ENCODE results near the gene SNN.

The SNN gene

GRCh38 chr16:11667824-11668622, at the start of gene SNN:
TSS of gene SNN (plus strand) at chr16:11668455. CDS start at chr16:11676060, 7,605 bp downstream.
- peak; percentile 84 for DNase-seq (ENCODE audit: low spot score)

GRCh38 chr16:11619327-11619851, 48.9 kb upstream of the SNN start:
- no peak for DNase-seq (ENCODE audit: low spot score)

GRCh38 chr16:11620243-11621003, 47.8 kb upstream of the SNN start:
- no peak for DNase-seq (ENCODE audit: low spot score)

GRCh38 chr16:11621539-11621919, 46.7 kb upstream of the SNN start:
- DNase-seq (ENCODE audit: low spot score), result no peak

GRCh38 chr16:11621920-11622651, 46.2 kb upstream of the SNN start:
- DNase-seq (ENCODE audit: low spot score), result no peak

- no peak for DNase-seq (ENCODE audit: low spot score)
Measured at GRCh38 chr16:11624205-11624604, 44.0 kb upstream of the SNN start.

- no peak for DNase-seq (ENCODE audit: low spot score)
Measured at GRCh38 chr16:11624636-11625607, 43.3 kb upstream of the SNN start.

DNA sequence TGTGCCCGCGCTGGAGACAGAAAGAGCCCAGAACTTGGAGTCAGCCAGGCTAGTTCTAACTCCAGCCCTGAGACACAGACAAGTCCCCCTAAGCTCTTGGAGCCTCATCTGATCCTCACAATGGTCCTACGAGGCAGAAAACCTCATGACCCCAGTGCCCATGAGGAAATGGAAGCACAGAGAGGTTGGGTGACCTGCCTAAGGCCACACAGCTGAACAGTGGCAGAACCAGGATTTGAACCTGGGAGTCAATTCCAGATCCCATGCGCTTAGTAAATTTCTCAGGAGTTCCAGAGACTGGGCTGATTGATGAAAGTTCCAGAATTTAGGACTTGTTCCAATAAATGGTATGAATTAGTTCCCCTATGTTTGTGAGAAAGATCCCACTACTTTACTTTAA, 42.5 kb upstream of the SNN start:
- no peak for DNase-seq (ENCODE audit: low spot score)

GRCh38 chr16:11626657-11627291, 41.5 kb upstream of the SNN start:
- no peak for DNase-seq (ENCODE audit: low spot score)

DNA sequence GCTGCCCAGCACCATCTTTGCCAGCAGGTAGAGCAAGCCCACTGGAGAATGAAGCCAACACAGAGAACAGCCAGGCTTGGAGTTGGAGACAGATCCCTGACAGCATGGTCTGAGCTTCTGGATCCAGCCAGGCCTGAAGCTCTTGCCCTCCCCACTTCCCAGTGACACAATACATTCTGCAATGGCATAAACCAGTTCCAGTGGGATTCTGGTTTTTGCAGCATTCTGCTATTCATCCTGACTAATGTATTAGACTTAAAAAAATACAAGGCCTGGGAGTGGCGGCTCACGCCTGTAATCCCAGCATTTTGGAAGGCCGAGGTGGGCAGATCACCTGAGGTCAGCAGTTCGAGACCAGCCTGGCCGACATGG, 41.0 kb upstream of the SNN start:
- DNase-seq (ENCODE audit: low spot score), result no peak

GRCh38 chr16:11627822-11628457, 40.3 kb upstream of the SNN start:
- peak; percentile 51 for DNase-seq (ENCODE audit: low spot score)

- no peak for DNase-seq (ENCODE audit: low spot score)
Measured at GRCh38 chr16:11629071-11630030, 38.9 kb upstream of the SNN start.

DNA sequence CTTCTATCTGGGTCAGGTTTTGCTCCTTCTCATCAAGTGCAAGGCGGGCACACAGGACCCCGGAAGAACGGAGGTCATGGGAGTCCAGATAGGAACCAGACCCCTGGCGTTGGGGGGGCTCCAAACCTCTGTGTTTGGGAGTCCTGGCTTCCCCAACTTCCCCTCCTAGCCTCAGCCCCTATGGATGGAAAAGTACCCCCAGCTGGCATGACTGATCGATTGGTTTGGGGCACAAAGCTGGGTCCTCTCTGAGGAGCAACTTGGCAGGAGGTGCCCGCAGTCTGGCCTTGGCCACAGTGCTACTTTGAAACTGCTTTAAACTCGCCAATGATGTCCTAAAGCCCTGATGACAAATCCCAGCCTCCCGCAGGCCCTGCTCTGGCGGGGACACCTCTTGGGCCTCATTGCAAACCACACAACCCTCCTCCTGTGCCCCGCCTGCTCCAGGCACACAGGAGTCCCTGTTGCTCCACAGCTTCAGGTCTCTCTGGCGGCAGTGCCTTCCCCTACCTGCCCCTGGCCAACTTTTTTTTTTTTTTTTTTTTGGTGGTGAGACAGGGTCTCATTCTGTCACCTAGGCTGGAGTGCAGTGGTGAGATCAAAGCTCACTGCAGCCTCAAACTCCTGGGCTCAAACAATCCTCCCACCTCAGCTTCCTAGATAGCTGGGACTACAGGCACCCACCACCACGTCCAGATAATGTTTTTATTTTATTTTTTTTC, 38.0 kb upstream of the SNN start:
- no peak for DNase-seq (ENCODE audit: low spot score)

GRCh38 chr16:11630768-11631056, 37.5 kb upstream of the SNN start:
- no peak for DNase-seq (ENCODE audit: low spot score)

DNA sequence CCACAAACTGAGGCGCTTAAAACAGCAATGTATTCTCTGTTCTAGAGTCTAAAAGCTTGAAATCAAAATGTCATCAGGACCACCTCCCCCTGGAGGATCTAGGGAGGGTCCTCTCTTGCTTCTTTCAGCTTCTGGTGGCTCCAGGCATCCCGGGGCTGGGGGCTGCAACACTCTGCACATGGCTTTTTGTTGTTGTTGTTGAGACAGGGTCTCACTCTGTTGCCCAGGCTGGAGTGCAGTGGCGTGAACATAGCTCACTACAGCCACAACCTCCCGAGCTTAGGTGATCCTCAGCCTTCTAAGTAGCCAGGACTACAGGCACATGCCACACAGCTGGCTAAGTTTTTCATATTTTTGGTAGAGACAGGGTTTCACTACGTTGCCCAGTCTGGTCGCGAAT, 37.0 kb upstream of the SNN start:
- no peak for DNase-seq (ENCODE audit: low spot score)

- DNase-seq (ENCODE audit: low spot score), result no peak
Measured at GRCh38 chr16:11632455-11632939, 35.8 kb upstream of the SNN start.

- DNase-seq (ENCODE audit: low spot score), result no peak
Measured at GRCh38 chr16:11633113-11633512, 35.1 kb upstream of the SNN start.

- no peak for DNase-seq (ENCODE audit: low spot score)
Measured at GRCh38 chr16:11634312-11634711, 33.9 kb upstream of the SNN start.
